GM15510 (cell line): ENCODE results near the gene SLC4A1.

ENCODE experiments used
- POLR2A ChIP-seq: IDR thresholded peaks from 3 replicates; pipeline ENCODE4 v1.6.1; 2011; ENCODE audit warnings: borderline replicate concordance; ENCODE audit not compliant: insufficient read length; ENCODE audit errors: extremely low read depth

SLC4A1 gene

DNA sequence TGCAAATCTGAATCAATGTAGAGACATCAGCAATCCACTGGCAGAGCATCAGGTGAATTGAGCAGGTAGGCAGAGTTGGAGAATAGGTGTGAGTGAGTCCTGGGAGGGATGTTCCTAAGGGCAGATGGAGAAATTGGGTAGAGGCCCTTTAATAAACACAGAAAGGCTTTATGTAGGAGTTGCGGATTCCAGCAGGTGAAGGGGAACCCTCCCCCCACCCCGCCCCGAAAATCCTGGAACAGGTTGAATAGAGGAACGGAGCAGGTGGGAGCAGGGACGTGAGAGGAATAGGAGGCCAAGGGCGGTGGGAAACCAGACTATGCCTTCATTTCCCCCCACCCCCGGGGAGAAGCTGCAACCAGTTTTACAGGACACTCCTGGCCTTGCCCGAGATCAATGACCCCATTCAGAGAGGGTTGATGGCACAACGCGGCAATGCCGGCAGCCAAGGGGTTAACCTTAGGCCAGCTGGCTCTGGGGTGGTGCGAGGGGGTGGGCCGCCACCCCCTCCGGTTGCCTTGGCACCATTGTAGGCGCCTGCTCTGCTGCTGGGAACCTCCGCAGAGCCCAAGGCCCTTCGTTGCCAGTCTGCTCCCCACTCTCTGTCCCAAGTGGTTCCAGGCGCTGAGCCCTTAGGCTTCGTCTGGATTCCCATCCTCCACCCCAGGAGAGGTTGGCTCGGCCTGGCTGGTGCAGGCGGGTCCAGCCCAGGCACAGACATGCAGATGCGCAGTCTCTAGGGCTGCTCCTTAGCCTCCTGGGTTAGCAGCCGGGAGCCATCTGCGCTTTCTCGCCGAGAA lies 39.7 kb upstream of the SLC4A1 start:
- no peak for TF ChIP-seq POLR2A

DNA sequence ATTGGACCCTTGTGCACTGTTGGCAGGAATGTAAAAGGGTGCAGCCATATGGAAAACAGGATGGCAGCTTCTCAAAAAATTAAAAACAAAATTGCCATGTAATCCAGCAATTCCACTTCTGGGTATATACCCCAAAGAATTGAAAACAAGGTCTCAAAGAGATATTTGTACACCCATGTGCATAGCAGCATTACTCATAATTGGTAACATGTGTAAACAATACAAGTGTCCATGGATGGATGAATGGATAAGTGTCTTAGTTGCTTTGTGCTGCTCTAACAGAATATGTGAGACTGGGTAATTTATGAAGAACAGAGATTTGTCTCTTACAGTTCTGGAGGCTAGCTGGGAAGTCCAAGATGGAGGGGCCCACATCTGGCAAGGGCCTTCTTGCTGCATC lies 36.7 kb upstream of the SLC4A1 start:
- no peak for TF ChIP-seq POLR2A

DNA sequence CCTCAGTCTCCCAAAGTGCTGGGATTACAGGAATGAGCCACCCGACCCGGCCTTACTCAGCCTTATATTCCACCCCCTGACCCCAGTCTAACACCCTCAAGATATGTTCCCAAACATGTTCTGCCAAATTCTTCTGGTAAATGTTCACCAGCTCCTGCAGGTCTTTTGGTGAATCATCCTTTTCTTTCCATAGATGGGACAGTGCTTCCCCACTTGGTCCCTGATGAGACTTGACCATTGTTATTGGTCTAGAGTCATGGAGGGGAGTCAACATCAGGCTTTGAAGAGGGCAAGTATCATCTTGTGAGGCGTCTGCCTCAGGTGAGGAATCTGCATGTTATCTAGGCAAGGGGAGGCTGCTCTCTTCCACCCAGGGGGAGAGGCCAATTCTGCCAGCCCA lies 30.0 kb upstream of the SLC4A1 start:
- TF ChIP-seq POLR2A, result no peak

DNA sequence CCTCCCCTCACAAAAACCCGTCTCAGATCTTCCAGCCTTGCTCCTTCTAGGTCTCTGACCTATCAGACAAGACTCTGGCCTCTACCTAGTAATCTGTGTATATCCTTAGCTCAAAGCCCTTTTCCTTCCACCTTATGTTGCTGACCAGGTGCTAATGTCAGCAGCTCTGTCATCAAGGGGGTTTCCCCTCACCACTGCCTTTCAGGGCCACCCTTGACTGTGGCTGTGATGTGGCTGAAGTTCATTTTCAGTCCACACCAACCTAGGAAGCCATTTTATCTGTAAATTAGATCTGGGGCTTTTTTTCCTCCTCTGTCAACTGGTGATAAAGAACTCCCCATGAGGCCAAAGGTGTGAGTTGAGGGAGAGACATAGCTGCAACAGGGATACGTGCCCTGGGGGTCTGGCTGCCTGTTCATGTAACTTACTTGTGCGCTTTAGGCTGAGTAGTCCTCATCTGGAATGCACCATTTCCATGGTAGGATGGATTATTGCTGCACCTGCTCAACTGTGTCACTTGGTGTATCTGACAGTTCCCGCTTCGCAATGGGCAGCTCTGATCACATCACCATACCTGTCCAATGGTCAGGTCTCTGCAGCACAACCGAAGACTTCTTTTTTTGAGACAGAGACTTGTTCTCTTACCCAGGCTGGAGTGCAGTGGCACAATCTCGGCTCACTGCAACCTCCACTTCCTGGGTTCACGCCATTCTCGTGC lies 25.7 kb upstream of the SLC4A1 start:
- TF ChIP-seq POLR2A, result no peak

DNA sequence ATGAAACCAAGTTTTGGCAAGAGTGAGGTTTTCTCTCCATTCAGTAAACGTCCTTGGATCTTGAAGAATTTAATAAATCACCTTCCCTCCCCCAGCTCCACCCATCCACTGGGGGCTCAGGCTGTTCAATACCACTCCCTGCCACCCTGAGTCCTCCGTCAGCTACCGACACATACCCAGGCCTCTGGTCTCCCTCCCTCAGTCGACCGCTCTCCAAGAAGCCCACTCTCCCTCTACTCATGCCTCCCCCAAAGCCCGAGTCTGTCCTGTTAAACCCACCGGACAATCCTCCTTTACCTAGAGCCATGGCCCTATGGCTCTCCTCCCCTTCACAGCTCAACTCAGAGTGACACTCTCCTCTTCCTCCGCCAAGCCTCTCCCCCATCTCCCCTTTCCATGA lies 19.7 kb upstream of the SLC4A1 start:
- TF ChIP-seq POLR2A, result no peak

DNA sequence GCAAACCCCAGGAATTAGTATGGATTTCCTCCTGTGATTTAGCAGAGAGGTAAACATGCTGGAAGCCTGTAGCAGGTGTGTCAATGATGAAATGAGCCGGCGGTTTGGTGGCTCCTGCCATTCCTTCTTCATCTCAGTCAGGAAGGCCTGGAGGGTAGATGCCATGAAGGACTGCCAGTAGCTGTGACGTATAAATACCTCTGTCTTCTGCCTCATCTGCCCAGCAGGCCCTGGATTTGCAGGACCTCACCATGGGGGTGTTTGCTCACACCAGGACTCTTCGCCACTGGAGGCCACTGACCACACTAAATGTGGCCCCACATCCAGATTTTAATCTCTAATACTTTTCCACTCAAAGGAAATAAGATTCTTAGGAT lies 16.1 kb upstream of the SLC4A1 start:
- no peak for TF ChIP-seq POLR2A

DNA sequence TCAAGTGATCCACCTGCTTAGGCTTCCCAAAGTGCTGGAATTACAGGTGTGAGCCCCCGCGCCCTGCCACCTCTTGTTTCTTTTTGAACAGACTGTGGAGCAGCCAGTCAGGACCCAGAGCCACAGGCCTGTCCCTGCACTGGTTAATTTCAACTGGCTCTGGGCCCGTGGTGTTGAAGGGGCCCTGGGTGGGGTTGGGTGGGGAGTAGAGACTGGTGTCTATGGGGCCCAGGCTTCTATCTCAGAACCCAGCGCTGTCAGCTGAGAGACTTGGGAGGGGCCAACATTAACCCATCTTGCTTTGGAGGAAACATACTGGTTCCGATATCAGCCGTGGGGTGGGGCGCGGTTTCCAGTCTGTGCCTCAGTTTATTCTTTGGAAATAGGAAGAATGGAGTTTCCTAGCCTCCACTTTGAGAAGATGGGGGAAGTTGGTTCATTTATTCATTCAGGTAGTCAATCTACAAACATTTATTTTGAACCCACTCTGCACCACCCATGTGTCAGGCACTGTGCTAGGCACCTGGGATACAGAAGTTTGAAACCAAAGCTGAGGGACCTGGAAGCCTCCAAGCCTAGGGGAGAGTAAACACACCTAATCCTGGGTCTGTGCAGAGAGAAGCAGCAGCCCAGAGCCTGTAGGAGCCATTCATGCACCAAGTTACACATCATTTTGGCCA lies 15.5 kb upstream of the SLC4A1 start:
- TF ChIP-seq POLR2A, result no peak

DNA sequence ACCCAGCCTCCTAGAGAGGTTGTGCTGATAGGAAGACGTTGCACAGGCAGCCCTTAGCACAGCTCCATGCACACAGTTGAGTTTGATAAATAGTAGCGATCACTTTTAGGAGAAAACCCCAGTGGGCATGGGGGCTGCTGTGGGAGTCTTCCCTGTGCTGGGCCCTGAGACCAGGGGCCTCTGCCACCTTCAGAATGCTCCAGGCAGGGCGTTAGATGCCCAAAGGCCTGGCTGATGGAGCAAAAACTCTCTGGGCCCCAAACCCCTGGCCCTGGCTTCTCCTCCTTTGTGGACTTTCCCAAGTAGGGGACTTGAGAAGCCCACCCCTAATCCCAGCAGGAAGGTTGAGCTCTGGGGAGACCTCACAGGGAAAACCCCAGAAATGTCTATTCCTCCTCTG lies 14.3 kb upstream of the SLC4A1 start:
- TF ChIP-seq POLR2A, result no peak

DNA sequence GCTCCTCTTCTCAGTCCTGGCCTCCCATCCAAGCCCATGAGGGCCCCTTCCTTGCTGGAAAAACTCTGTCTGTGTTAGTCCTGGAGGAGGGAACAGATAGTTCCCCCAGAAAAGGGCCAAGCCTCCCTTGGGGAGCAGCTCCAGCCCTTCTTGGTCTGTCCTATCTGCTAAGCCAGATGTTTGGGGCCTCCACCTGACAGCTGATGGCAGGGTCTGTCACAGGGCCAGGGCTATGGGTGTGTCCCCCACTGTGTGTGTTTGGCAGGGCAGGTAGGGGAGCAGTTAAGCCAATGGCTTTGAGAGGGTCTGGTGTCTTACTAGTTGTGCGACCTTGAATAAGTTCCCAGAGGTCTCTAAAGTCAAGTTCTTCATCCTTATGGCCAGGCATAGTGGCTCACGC lies 13.6 kb upstream of the SLC4A1 start:
- TF ChIP-seq POLR2A, result no peak

DNA sequence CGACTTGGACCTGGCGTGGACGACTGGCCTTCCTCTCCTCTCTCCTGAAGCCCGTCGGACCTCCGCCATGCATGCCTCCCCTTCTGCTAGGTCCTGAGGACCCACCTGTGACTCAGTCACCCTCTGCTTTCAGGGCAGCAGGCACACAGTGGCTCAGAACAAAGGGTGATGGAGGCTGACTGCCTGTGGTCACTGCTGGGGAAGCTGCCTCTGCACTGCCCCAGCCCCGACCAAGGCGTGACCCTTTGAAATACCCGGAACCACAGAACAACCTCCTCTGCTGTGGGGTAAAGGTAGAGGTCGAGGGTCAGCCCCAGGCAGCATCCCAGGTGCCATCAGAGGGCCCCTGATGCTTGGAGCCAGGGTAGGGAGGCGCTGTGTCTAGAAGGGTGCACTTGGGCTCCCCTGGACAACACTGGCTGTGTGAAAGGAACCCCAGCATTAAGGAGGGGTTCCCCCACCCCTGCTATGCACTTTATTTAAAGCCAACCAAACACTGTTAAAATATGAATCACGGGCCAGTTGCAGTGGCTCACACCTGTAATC lies 12.5 kb upstream of the SLC4A1 start:
- no peak for TF ChIP-seq POLR2A

DNA sequence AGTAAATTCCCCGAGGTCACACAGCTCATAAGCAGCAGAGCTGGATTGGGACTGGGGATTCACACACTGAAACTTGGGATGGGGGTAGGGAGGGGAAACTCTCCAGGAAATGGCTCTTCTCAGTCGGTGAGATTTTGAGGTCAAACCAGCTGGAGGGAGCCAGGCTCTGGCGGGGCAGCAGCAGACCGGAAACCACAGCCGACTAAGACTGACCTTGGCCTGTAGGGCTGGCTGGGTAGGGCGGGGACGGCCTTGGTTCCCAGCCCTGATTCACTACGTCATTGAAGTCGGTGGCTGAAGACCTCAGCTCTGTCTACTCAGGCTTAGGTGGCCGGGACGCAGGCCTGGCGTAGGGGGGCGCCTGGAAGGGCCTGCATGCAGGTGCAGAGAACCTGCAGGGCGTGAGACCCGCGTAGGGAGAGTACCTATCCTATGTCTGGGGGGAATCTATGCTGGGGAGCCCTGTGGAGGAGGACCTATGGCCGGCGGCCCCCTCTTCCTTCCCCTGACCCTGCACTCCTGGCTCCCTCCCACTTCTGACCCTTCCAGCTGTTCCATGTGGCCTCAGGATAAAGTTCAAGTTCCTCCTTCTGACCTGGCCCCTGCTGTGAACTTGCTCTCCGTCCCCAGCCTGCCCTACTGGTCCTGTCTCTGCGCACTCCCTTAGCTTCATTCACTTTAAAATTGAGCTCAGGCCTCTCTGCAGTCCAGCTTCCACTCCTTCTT lies 11.9 kb upstream of the SLC4A1 start:
- TF ChIP-seq POLR2A, result no peak

DNA sequence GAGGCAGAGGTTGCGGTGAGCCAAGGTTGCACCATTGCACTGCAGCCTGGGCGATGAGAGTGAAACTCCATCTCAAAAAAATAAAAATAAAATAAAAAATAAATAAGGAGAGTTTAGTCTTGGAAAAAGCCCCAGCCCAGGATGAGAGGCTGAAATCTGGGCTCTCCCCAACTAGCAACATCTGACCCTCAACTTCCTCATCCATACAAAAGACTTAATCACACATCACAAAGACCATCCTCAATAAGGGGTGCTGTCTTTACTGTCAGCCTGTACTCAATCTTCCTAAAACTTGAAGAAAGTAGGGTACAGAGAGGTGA lies 11.4 kb upstream of the SLC4A1 start:
- TF ChIP-seq POLR2A, result no peak

DNA sequence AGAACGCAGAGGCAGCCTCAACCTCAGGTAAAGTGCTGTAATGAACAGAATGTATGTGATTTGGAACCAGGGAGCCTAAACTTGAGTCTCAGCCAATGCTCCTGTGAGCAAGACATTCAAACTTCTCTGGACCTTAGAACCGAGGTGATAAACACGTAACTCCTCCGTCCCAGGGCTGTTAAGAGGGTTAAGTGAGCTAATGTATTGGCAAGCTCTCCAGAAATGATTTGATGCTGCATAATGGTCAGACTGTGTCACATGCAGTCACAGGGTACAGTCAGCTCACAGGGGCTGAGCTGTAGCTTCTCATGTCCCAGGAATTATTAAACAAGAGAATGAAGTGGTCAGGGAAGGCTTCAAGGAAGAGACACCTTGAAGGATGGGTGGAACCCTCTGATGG lies 10.0 kb upstream of the SLC4A1 start:
- no peak for TF ChIP-seq POLR2A

DNA sequence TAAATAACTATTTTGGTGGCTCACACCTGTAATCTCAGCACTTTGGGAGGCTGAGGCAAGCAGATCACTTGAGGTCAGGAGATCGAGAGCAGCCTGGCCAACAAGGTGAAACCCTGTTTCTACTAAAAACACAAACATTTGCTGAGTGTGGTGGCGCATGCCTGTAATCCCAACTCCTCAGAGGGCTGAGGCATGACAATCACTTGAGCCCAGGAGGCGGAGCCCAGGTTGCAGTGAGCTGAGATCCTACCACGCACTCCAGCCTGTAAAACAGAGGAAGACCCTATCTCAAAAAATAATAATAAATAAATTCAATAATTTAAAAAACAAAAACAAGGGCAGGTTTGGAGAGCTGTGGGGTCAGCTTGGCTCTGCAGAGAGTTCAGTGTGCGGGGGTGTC lies 5.7 kb upstream of the SLC4A1 start:
- no peak for TF ChIP-seq POLR2A

DNA sequence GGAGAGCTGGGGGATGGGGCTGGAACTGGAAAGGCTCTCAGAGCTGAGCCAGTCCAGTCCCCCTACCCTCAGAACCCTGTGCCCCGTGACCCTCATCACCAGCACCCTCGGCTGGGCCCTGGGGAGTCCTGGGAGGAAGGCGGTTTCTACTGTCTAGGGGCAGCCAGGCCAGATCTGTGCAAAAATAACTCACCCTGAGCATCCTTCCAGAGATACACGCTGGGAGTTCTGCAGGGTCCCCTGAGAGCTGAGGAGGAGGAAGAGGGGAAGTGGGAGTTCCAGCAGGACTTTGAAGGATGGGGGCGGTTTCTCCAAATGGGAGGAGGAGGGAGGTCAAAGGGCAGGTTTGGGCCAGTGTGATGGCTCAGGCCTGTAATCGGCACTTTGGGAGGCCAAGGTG lies 5.0 kb upstream of the SLC4A1 start:
- TF ChIP-seq POLR2A, result no peak
